Spinal cord (tissue), 10 donors: Measurements from ENCODE around the gene SUMO1. TPM values are rescaled to one million over a fixed set of nuclear protein-coding genes. Genes with fewer than 3 reads are reported as not detected.
"Not testable (repeated sequence)": the region's sequence is repeated elsewhere in the genome, so short reads cannot be mapped to it uniquely, and the experiment has no call there.

Source experiments
- DNase-seq, 6 donors: peaks; one replicate each; pipeline versions ENCODE4 v3.0.0 to v3.0.0-alpha.2; 2013 to 2015; ENCODE audit warnings: low spot score in 6 of 6, low read depth in 4 of 6
- H3K27ac ChIP-seq: one replicate; pipeline ENCODE4 v1.5.1; 2013; ENCODE audit warnings: low read depth, low read length, control low read depth
- H3K27me3 ChIP-seq: one replicate; pipeline ENCODE4 v1.6.1; 2013; ENCODE audit warnings: low read length; ENCODE audit not compliant: control insufficient read depth, insufficient read depth
- H3K36me3 ChIP-seq: one replicate; pipeline ENCODE4 v1.6.1; 2013; ENCODE audit warnings: low read length; ENCODE audit not compliant: control insufficient read depth, insufficient read depth
- H3K4me1 ChIP-seq: one replicate; pipeline ENCODE4 v1.6.1; 2013; ENCODE audit warnings: low read length; ENCODE audit not compliant: control insufficient read depth, insufficient read depth
- H3K4me3 ChIP-seq: one replicate; pipeline ENCODE4 v1.5.1; 2013; ENCODE audit warnings: low read depth, low read length, control low read depth
- H3K9me3 ChIP-seq: one replicate; pipeline ENCODE4 v1.6.1; 2013; ENCODE audit warnings: low read length; ENCODE audit not compliant: control insufficient read depth, insufficient read depth
- WGBS: methylation state at CpG from one replicate; pipeline ENCODE4 v1.1.5; 2013; ENCODE audit warnings: missing lambda C conversion rate; ENCODE audit not compliant: insufficient coverage; 5-methylcytosine and 5-hydroxymethylcytosine counted together
- polyA plus RNA-seq, 2 donors: library from polyadenylated mRNA; unstranded; fragments of 120-200 nt; gene quantifications; one replicate each; pipeline ENCODE4 v1.2.1, GENCODE V29; 2013; ENCODE audit not compliant: insufficient read length in 2 of 2
- total RNA-seq, 2 donors: library from RNA; depleted of rRNA in 1 of 2; stranded (reverse); fragments of 120-200 nt in 1 of 2; fragments of >200 nt in 1 of 2; gene quantifications; one replicate each; pipeline versions ENCODE4 v1.2.3 to v1.2.4, GENCODE V29; 2013 to 2014
- donor health status: healthy.

The SUMO1 gene
- total and polyA plus RNA-seq, 4 donors: 111 to 151 (median 129) TPM

DNA sequence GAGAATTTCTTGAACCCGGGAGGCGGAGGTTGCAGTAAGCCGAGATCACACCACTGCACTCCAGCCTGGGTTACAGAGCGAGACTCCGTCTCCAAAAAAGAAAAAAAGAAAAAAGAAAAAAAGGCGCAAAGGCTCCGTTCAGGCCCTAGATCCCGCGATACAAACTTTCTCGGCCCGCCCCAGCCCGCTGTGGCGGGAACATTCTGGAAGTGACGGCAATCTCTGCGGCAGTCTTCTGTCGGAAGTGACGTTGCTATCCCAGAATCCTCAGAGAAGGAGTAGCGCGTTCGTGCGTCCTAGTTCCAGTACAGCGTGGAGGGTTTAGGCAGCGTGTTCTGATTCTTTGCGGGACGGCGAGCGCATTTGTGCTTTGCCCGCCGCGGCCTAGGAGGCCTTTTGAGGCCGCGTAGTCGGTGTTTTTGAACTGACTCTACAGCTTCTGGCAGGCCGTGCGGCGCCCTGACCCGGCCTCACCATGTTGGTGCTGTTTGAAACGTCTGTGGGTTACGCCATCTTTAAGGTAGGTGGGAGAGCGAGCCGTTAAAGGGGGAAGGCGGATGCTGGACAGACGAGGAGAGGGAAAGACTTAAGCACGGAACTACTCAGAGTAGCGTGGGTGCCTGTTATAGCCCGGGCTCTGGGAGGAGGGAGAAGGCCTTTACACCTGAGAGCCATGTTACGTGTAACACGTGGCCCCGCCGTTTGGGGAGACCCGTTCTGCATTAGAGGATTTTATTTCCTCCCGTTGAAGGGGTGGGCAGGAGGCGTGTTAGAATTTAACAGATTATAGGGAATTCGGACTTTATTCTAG, 27.3 kb upstream of the SUMO1 start, which contains the start of gene NOP58:
TSS of gene NOP58 (plus strand) at position 297 of the 811 bp plus-strand sequence. CDS start at position 476, 179 bp downstream.
- peak; percentile 94 to 99 (median 96) for DNase-seq
- WGBS: under 1% methylated on average over 54 of the region's 54 CpGs
- peaks cover 4% of the 10 kb centered on the region for H3K4me1 ChIP-seq

DNA sequence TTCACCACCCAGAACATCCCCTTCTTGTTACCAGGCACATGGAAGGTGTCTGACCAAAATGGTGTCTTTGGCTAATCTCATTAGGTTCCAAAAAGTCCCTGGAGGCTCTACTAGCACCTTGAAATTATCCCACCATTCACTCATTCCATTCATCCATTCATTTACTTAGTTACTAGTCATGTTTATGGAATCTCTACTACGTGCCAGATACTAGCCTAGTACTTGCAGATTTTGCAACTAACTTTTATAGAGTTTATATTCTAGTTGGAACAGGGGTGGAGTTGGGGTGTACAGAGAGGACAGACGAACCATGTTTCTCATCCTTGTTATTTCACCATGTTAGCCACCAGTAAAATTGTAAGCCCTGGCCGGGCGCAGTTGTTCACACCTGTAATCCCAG, 23.1 kb upstream of the SUMO1 start:
- H3K36me3 ChIP-seq: no peaks in the 10 kb centered on the region
- no peaks in the 10 kb centered on the region for H3K27me3 ChIP-seq
- H3K4me1 ChIP-seq: peaks cover 4% of the 10 kb centered on the region
- DNase-seq: no peak
- H3K4me3 ChIP-seq: no peak overlapping the region
- 93% methylated on average over 3 of the region's 4 CpGs for WGBS
- no peaks in the 10 kb centered on the region for H3K9me3 ChIP-seq
- no peak overlapping the region for H3K27ac ChIP-seq

More for the DNA sequence above, 27.3 kb upstream of the SUMO1 start, which contains the start of gene NOP58:
- Histone ChIP-seq H3K9me3 (no peaks in the 10 kb centered on the region), H3K36me3 (no peaks in the 10 kb centered on the region), H3K4me3 (peak within 1 kb of the TSS; percentile 97), H3K27ac (peak within 1 kb of the TSS; percentile 98), H3K27me3 (no peaks in the 10 kb centered on the region)

GRCh38 chr2:202251494-202251893, 13.1 kb upstream of the SUMO1 start:
- no CpG with 5 or more reads among the region's 5 CpGs for WGBS
- no peak overlapping the region for H3K4me3 ChIP-seq
- no peaks in the 10 kb centered on the region for H3K36me3 ChIP-seq
- H3K4me1 ChIP-seq: no peaks in the 10 kb centered on the region
- H3K9me3 ChIP-seq: no peaks in the 10 kb centered on the region
- no peak for DNase-seq
- H3K27me3 ChIP-seq: no peaks in the 10 kb centered on the region
- H3K27ac ChIP-seq: no peak overlapping the region

DNA sequence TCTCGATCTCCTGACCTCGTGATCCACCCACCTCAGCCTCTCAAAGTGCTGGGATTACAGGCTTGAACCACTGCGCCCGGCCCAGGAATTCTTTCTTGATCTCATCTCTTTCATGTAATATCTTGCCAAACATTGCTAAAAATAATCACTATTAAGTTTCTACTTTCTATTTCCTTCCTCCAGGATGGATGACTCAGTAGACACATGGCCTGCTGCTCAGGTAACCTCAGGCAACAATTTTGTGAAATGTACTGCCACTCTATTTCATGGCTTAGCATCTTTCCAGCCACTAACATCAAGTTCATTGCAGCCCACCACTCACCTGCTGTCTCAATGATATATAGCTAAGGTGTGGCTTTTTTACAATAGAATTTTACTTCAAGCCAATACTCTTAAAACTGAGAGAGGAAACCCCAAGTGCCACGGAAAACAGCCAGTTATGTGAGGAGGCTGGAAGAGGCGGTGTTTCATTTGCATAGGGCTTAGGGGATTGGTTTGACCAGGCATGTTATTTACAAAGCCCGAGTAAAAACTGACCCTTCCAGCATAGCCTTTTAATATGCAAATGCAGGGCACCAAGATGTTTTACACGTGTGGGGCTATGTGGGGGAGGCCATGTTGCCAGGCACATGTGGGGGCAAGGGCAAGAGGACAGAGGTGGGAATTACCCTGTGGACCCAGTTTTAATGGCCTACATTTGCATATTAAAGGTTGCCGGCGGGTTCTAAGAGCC, 11.3 kb upstream of the SUMO1 start:
- Histone ChIP-seq H3K4me1 (no peaks in the 10 kb centered on the region), H3K27ac (no peak overlapping the region), H3K27me3 (no peaks in the 10 kb centered on the region), H3K36me3 (no peaks in the 10 kb centered on the region), H3K9me3 (no peaks in the 10 kb centered on the region), H3K4me3 (no peak overlapping the region)
- WGBS: 80% methylated on average over 3 of the region's 10 CpGs
- no peak for DNase-seq

DNA sequence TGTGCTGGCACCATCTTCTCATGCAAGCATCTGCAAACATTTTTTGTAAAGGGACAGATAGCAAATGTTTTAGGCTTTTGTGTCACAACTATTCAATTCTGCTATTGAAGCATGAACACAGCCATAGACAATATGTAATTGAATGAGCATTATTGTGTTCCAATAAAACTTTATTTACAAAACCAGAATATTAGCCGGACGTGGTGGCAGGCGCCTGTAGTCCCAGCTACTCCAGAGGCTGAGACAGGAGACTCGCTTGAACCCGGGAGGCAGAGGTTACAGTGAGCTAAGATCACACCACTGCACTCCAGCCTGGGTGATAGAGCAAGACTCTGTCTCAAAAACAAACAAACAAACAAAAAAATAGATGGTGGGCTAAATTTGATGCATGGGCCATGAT, 9.3 kb upstream of the SUMO1 start:
- not testable (repeated sequence) for H3K27ac ChIP-seq, H3K4me1 ChIP-seq, H3K4me3 ChIP-seq, DNase-seq, H3K27me3 ChIP-seq, H3K9me3 ChIP-seq, H3K36me3 ChIP-seq
- WGBS: no CpG with 5 or more reads among the region's 5 CpGs

- H3K4me1 ChIP-seq: peaks cover 17% of the 10 kb centered on the region
- H3K9me3 ChIP-seq: no peaks in the 10 kb centered on the region
- WGBS: under 1% methylated on average over 29 of the region's 30 CpGs
- H3K27me3 ChIP-seq: no peaks in the 10 kb centered on the region
- peak overlapping the region; percentile 96 for H3K27ac ChIP-seq
- H3K36me3 ChIP-seq: no peaks in the 10 kb centered on the region
- DNase-seq: peak in 4 of 6 donors; percentile 1 to 55 (median 5)
- peak overlapping the region; percentile 93 for H3K4me3 ChIP-seq
Observed at GRCh38 chr2:202237787-202238233, 587 bp downstream of the SUMO1 start.

DNA sequence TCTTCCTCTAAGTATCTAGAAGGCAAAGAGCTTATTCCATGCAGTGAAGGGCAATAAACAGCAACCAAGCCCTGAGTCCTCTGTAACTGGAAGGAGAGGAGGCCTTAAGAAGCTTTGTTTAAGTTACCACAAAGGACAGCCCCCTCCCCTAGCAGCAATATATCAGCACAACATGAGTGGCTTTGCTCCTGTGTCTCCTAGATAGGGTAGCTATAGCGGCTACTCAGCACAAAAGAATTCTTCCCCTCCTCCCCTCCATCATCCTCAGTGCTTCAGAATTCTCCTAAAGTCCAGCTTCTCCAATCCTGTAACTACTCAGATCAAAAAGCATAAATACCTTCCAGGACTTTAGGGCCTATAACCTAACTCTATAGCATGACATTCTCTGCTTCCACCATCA, 16.5 kb downstream of the SUMO1 start:
- peaks cover 19% of the 10 kb centered on the region for H3K36me3 ChIP-seq
- WGBS: 43% methylated on average over 1 of the region's 1 CpG

DNA sequence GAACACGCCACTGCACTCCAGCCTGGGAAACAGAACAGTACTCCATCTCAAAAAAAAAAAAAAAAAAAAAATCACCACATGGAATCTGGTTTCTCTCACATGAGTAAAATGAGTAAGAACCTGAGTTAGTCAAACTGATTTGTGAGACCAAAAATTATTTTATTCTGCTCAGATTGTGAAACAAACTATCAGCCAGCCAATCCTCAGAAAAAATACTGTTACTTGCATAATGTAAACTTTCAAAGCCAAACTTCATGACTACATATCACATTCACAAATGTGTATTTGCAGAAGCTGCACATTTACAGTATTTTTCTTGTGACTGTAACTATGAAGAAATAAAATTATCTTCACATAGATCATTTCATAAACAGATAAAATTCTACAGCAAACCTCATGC, 23.2 kb downstream of the SUMO1 start:
- no CpG with 5 or more reads among the region's 1 CpG for WGBS
- Histone ChIP-seq H3K4me1 (no peaks in the 10 kb centered on the region), H3K4me3 (no peak overlapping the region), H3K27me3 (no peaks in the 10 kb centered on the region), H3K9me3 (no peaks in the 10 kb centered on the region), H3K36me3 (peaks cover 20% of the 10 kb centered on the region), H3K27ac (no peak overlapping the region)
- DNase-seq: no peak

More for the DNA sequence above, 16.5 kb downstream of the SUMO1 start:
- no peak overlapping the region for H3K4me3 ChIP-seq
- H3K9me3 ChIP-seq: no peaks in the 10 kb centered on the region
- peak in 1 of 6 donors; percentile 43 for DNase-seq
- H3K4me1 ChIP-seq: no peaks in the 10 kb centered on the region
- no peak overlapping the region for H3K27ac ChIP-seq
- H3K27me3 ChIP-seq: no peaks in the 10 kb centered on the region

DNA sequence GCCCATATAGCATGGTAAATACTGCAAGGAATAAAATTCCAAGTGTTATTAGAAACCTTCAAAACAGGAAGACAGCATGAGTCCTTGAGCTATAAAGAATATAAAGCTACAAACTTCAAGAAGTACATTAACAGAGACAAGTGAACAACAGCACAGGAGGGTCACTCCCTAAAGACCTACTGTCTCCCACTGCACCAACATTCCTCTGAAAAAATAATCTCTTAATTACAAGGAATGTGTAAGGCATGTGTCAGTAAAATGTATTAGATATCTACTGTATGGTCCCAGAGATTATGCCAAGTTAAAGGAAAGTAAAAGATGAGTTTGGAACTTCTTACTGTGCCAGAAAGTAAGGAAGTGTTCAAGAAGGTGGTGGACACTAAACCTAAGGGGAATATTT, 29.9 kb downstream of the SUMO1 start:
- no peaks in the 10 kb centered on the region for H3K9me3 ChIP-seq
- H3K36me3 ChIP-seq: peaks cover 19% of the 10 kb centered on the region
- no peak for DNase-seq
- no peaks in the 10 kb centered on the region for H3K27me3 ChIP-seq
- no peak overlapping the region for H3K4me3 ChIP-seq
- no peaks in the 10 kb centered on the region for H3K4me1 ChIP-seq
- no peak overlapping the region for H3K27ac ChIP-seq
